HEK293 (cell line): Measurements from ENCODE around the gene INSRR.

ENCODE experiments used
- CTCF ChIA-PET: fragments of 350-600 bp; formaldehyde crosslinking; extraction: SDS; loops from one replicate; lab custom pipeline; 2021; ENCODE audit warnings: antibody characterized with exemption; lab: Yijun Ruan, JAX
- POLR2A ChIA-PET: fragments of 300-600 bp; formaldehyde crosslinking; extraction: SDS; loops from one replicate; lab custom pipeline; 2020; ENCODE audit warnings: antibody characterized with exemption, inconsistent platforms; lab: Yijun Ruan, JAX
- H3K27ac ChIP-seq: fragments of 200-500 bp; sonication (Bioruptor generic); 2 replicates; pipeline ENCODE4 v1.5.1; 2014; ENCODE audit warnings: low read depth, low read length, control low read depth, inconsistent platforms; ENCODE audit errors: extremely low read depth
- H3K36me3 ChIP-seq, 2 experiments: fragments of 200-500 bp in 1 of 2; sonication (Bioruptor generic) in 1 of 2; 1 replicate in 1 of 2; 2 replicates in 1 of 2; pipeline ENCODE4 v1.5.1; 2014 to 2017; ENCODE audit warnings: inconsistent platforms in 2 of 2, low read length in 2 of 2; ENCODE audit not compliant: control insufficient read depth in 2 of 2, insufficient read depth in 1 of 2
- H3K4me1 ChIP-seq: fragments of 200-500 bp; sonication (Bioruptor generic); 2 replicates; pipeline ENCODE4 v1.5.1; 2014; ENCODE audit warnings: mild to moderate bottlenecking, low read length, inconsistent platforms; ENCODE audit not compliant: control insufficient read depth, insufficient read depth
- H3K4me3 ChIP-seq: 2 replicates; pipeline ENCODE4 v1.5.1; 2011; ENCODE audit warnings: low read depth, mild to moderate bottlenecking, control low read depth, low read length, moderate library complexity
- H3K9me3 ChIP-seq: fragments of 200-500 bp; sonication (Bioruptor generic); 2 replicates; pipeline ENCODE4 v1.5.1; 2014; ENCODE audit warnings: low read depth, low read length, inconsistent platforms; ENCODE audit not compliant: control insufficient read depth, insufficient read depth
- KLF1 ChIP-seq: fragments of 450-650 bp; formaldehyde crosslinking; IDR thresholded peaks from 2 replicates; pipeline ENCODE4 v1.5.1; 2016; ENCODE audit warnings: missing biosample characterization, missing genetic modification characterization
- ZBTB26 ChIP-seq: fragments of 450-650 bp; formaldehyde crosslinking; optimal IDR thresholded peaks from 2 replicates; pipeline ENCODE3; 2016; ENCODE audit warnings: missing biosample characterization, mild to moderate bottlenecking, missing genetic modification characterization
- ZNF133 ChIP-seq: fragments of 450-650 bp; formaldehyde crosslinking; IDR thresholded peaks from 2 replicates; pipeline ENCODE4 v1.5.1; 2016; ENCODE audit warnings: missing biosample characterization, missing genetic modification characterization
- ZNF157 ChIP-seq: fragments of 450-650 bp; formaldehyde crosslinking; IDR thresholded peaks from 2 replicates; pipeline ENCODE4 v1.5.1; 2016; ENCODE audit warnings: missing biosample characterization, missing genetic modification characterization
- ZNF23 ChIP-seq: fragments of 450-650 bp; formaldehyde crosslinking; IDR thresholded peaks from 2 replicates; pipeline ENCODE4 v1.5.1; 2016; ENCODE audit warnings: missing biosample characterization, missing genetic modification characterization, borderline replicate concordance
- ZNF280D ChIP-seq: fragments of 450-650 bp; formaldehyde crosslinking; IDR thresholded peaks from 2 replicates; pipeline ENCODE4 v1.5.1; 2016; ENCODE audit warnings: missing biosample characterization, missing genetic modification characterization
- ZNF398 ChIP-seq: fragments of 450-650 bp; formaldehyde crosslinking; IDR thresholded peaks from 2 replicates; pipeline ENCODE4 v1.5.1; 2017; ENCODE audit warnings: missing biosample characterization, missing genetic modification characterization
- ZNF658 ChIP-seq: fragments of 450-650 bp; formaldehyde crosslinking; IDR thresholded peaks from 2 replicates; pipeline ENCODE4; 2016; ENCODE audit warnings: missing biosample characterization, missing genetic modification characterization
- ZNF707 ChIP-seq: fragments of 450-650 bp; formaldehyde crosslinking; IDR thresholded peaks from 2 replicates; pipeline ENCODE4 v1.5.1; 2016; ENCODE audit warnings: missing biosample characterization, missing genetic modification characterization
- TF ChIP-seq, protein P1 (sequence below): fragments of 450-650 bp; formaldehyde crosslinking; IDR thresholded peaks from 2 replicates; pipeline ENCODE4 v1.5.1; 2016; ENCODE audit warnings: missing biosample characterization, missing genetic modification characterization
- TF ChIP-seq, protein P2 (sequence below): fragments of 450-650 bp; IDR thresholded peaks from 2 replicates; pipeline ENCODE4 v1.5.1; 2018; ENCODE audit warnings: missing biosample characterization, missing genetic modification characterization
- TF ChIP-seq, protein P3 (sequence below): fragments of 450-650 bp; formaldehyde crosslinking; IDR thresholded peaks from 2 replicates; pipeline ENCODE4; 2016; ENCODE audit warnings: missing biosample characterization, missing genetic modification characterization

INSRR gene

GRCh38 chr1:156845055-156845952, 13.6 kb downstream of the INSRR start:
- Histone ChIP-seq H3K9me3 (no peaks in the 10 kb centered on the region), H3K4me3 (no peak overlapping the region), H3K36me3 (no peaks in the 10 kb centered on the region), H3K27ac (no peak overlapping the region), H3K4me1 (no peaks in the 10 kb centered on the region)
- POLR2A ChIA-PET, result no interaction called here
- CTCF ChIA-PET, result interaction anchor here (1.3 to 1.7 kb wide), 2 partner anchors 15 kb away, joined by 3 to 12 read pairs; partner anchors contain the start of gene NTRK1
- TF ChIP-seq KLF1 (peak; percentile 55), ZNF658 (tag by site-specific recombination) (no peak)
- TF ChIP-seq, protein P1, sequence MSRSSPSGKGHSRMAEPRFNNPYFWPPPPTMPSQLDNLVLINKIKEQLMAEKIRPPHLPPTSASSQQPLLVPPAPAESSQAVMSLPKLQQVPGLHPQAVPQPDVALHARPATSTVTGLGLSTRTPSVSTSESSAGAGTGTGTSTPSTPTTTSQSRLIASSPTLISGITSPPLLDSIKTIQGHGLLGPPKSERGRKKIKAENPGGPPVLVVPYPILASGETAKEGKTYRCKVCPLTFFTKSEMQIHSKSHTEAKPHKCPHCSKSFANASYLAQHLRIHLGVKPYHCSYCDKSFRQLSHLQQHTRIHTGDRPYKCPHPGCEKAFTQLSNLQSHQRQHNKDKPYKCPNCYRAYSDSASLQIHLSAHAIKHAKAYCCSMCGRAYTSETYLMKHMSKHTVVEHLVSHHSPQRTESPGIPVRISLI (tag by site-specific recombination), result no peak

- no peaks in the 10 kb centered on the region for H3K9me3 ChIP-seq
- H3K27ac ChIP-seq, result no peak overlapping the region
- no peak overlapping the region for H3K4me3 ChIP-seq
- no peaks in the 10 kb centered on the region for H3K4me1 ChIP-seq
- TF ChIP-seq ZNF707 (tag by site-specific recombination) (no peak), ZNF280D (tag by site-specific recombination) (no peak), ZBTB26 (tag by site-specific recombination) (no peak), ZNF157 (tag by site-specific recombination) (no peak), ZNF23 (no peak), ZNF133 (tag by site-specific recombination) (no peak), ZNF398 (no peak)
- TF ChIP-seq, protein P2, sequence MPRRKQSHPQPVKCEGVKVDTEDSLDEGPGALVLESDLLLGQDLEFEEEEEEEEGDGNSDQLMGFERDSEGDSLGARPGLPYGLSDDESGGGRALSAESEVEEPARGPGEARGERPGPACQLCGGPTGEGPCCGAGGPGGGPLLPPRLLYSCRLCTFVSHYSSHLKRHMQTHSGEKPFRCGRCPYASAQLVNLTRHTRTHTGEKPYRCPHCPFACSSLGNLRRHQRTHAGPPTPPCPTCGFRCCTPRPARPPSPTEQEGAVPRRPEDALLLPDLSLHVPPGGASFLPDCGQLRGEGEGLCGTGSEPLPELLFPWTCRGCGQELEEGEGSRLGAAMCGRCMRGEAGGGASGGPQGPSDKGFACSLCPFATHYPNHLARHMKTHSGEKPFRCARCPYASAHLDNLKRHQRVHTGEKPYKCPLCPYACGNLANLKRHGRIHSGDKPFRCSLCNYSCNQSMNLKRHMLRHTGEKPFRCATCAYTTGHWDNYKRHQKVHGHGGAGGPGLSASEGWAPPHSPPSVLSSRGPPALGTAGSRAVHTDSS (tag by site-specific recombination), result no peak
- TF ChIP-seq, protein P3, sequence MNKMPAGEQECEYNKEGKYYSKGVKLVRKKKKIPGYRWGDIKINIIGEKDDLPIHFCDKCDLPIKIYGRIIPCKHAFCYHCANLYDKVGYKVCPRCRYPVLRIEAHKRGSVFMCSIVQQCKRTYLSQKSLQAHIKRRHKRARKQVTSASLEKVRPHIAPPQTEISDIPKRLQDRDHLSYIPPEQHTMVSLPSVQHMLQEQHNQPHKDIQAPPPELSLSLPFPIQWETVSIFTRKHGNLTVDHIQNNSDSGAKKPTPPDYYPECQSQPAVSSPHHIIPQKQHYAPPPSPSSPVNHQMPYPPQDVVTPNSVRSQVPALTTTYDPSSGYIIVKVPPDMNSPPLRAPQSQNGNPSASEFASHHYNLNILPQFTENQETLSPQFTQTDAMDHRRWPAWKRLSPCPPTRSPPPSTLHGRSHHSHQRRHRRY (tag by site-specific recombination), result no peak
- POLR2A ChIA-PET, result no interaction called here
- no peaks in the 10 kb centered on the region for H3K36me3 ChIP-seq
- CTCF ChIA-PET, result interaction anchor here (1.3 kb wide), 1 partner anchor 16 kb away, joined by 3 read pairs; the partner anchor contains the start of gene NTRK1
These were observed 14.3 kb downstream of the INSRR start for GRCh38 chr1:156844638-156845037.
